ENCODE results near the gene HMGCS2. TPM values are rescaled to one million over a fixed set of nuclear protein-coding genes. Genes with fewer than 3 reads are reported as not detected.

The HMGCS2 gene
- total RNA-seq, 1 donor from 2014 or later: 6.8 TPM

GRCh38 chr1:119701659-119702058, 67.0 kb downstream of the HMGCS2 start:
- Histone ChIP-seq H3K9me3 (no peaks in the 10 kb centered on the region), H3K36me3 (no peaks in the 10 kb centered on the region), H3K4me3 (no peak overlapping the region), H3K27ac (no peak overlapping the region), H3K4me1 (no peaks in the 10 kb centered on the region), H3K27me3 (no peaks in the 10 kb centered on the region)
- DNase-seq (ENCODE audit: low spot score in 2 of 2): no peak
- intact Hi-C loops (cut with DNase I): no loop called here
- TF ChIP-seq CTCF (IDR thresholded peaks at IDR 0.05): no peak

- intact Hi-C loops (cut with DNase I): no loop called here
- Histone ChIP-seq H3K27ac (no peak overlapping the region), H3K4me1 (no peaks in the 10 kb centered on the region), H3K27me3 (no peaks in the 10 kb centered on the region), H3K4me3 (no peak overlapping the region), H3K9me3 (no peaks in the 10 kb centered on the region), H3K36me3 (no peaks in the 10 kb centered on the region)
- DNase-seq (ENCODE audit: low spot score in 2 of 2): no peak
- no peak for TF ChIP-seq CTCF (IDR thresholded peaks at IDR 0.05)
Observed at GRCh38 chr1:119700326-119700725, 68.4 kb downstream of the HMGCS2 start.

Other genes with a start within 250 kb of the HMGCS2 start
- gene ZNF697, start 120.6 kb downstream of the HMGCS2 start, total RNA-seq: 0.11 TPM
- 61.7 TPM for gene PHGDH, start 57.0 kb downstream of the HMGCS2 start, total RNA-seq
- gene REG4, start 42.6 kb upstream of the HMGCS2 start, total RNA-seq: not detected
- not detected for gene ADAM30, start 127.6 kb upstream of the HMGCS2 start, total RNA-seq